Endothelial cell of hepatic sinusoid (primary cell): ENCODE measurements around the gene PRM1.

Experiments used
- in situ Hi-C: cut with HindIII; loops from 2 replicates; pipeline ENCODE4 v1.10.0; 2017; ENCODE audit warnings: low sequenced_read_pairs

The PRM1 gene

GRCh38 chr16:11315510-11315909 is 34.4 kb upstream of the PRM1 start:
- in situ Hi-C loops = no loop called here

DNA sequence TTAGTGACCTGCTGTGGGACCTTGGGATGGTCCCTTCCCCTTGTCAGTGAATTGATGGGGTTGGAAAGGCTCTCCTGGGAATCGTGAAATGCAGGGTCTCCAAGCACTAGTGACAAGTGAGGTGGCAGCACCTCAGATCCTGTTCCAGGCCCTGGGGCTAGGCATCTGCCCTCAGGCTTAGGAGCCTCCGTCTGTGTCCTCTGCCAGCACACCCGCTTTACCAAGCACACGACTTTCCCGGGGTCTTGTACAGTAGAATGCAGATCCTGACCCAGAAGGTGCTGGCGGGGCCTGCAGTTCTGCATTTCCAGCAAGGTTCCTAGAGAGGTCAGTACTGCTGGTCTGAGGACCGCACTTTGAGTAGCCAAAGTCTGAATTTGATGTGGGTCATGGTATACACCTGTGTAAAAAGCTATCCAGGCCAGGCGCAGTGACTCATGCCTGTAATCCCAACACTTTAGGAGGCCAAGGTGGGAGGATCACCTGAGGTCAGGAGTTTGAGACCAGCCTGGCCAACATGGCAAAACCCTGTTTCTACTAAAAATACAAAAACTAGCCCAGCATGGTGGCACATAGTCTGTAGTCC is 33.3 kb upstream of the PRM1 start:
- in situ Hi-C loops = loop anchor here (5.0 kb wide), 2 partner anchors 38 to 107 kb away; no protein-coding TSS in a partner anchor

DNA sequence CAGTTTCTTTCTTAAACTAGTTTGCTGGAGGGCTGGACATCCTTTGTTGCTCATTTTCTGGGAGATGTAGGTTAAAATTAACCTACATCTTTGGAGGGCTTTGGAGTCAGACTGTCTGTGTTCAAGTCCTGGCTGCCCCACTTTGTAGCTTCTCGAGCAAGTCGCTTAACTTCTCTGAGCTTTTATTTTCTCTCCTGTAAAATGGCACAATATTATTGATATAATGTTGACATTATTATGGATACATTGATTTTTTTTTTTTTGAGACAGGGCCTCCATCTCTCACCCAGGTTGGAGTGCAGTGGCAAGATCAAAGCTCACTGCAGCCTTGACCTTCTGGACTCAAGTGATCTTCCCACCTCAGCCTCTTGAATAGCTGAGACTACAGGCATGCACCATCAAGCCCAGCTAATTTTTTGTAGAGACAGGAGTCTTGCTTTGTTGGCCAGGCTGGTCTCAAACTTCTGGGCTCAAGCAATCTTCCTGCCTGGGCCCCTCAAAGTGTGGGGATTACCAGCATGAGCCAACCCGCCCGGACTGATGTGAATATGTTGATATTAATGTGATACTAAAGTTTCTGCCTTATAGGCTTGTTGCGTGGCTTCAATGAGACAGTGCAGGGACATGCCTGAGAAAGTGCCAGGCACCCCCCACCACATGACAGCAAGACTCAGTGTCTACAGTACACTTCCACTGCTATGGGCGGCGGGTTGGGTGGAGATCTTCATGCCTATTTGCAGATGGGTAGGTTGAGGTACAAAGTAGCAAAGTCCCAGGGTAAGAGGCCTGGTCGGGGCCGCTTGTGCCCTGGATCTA is 32.6 kb upstream of the PRM1 start:
- in situ Hi-C loops = loop anchor here (5.0 kb wide), 2 partner anchors 39 to 106 kb away; no protein-coding TSS in a partner anchor

DNA sequence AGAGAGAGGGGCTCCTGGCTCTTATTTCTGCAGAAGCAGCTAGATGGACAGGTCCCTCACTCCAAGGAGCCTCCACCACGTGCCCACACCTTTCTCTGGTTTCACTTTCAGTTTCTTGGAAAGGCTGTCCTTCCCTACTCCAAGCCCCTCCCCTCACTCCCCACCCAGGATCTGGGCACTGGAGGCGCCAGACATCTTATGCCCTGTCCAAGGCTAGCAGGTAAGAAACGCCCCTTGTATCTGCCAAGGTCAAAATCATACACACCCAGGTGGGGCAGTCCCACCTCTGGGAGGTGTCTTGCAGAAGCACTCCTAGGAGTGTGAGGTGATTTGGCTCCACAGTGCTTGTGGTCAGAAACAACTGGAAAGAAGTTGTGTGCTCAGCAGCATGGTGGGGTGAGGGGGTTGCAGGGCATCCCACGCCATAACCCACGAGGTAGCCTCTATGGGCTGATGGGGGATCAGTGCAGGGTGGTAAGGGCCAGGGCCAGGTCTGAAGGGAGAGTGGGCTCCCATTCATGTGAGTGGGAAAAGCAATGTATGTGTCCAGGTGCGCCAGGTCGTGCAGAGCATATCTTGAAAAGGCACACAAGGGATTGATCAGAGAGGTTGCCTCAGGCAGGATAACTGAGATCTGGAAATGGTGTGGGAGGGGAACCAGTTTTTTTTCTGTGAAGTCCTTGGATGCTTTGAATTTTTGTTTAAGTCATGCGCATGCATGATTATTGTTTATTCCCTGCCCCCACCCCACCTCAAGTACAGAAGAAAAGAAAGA is 31.8 kb upstream of the PRM1 start:
- in situ Hi-C loops = loop anchor here (5.0 kb wide), 2 partner anchors 39 to 106 kb away; no protein-coding TSS in a partner anchor

DNA sequence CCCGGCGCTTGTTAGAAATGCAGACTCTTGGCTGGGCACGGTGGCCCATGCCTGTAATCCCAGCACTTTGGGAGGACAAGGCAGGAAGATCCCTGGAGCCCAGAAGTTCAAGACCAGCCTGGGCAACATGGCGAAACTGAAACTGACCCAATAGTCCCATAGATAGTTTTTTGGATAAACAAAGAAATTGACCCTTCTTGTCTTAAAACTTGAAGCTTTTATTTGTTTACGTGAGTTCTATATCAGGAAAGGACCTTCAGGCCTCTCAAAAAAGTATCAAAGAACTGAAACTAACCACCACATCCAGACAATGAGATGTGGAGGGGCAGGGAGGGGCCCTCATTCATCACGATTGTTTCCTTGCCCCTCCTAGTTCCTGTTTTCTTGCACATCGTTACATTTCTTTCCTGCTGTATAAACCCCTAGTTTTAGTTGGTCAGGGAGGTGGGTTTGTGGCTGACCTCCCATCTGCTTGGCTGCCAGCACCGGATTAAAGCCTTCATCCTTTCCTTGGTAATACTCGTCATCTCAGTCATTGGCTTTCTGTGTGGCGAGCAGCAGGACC is 29.9 kb upstream of the PRM1 start:
- in situ Hi-C loops = loop anchor here (5.0 kb wide), 2 partner anchors 41 to 104 kb away; no protein-coding TSS in a partner anchor

GRCh38 chr16:11310634-11310977 is 29.5 kb upstream of the PRM1 start:
- in situ Hi-C loops = loop anchor here (5.0 kb wide), 2 partner anchors 42 to 103 kb away; no protein-coding TSS in a partner anchor

GRCh38 chr16:11309895-11310633 is 28.9 kb upstream of the PRM1 start:
- in situ Hi-C loops = loop anchor here (5.0 kb wide), 2 partner anchors 42 to 103 kb away; no protein-coding TSS in a partner anchor

DNA sequence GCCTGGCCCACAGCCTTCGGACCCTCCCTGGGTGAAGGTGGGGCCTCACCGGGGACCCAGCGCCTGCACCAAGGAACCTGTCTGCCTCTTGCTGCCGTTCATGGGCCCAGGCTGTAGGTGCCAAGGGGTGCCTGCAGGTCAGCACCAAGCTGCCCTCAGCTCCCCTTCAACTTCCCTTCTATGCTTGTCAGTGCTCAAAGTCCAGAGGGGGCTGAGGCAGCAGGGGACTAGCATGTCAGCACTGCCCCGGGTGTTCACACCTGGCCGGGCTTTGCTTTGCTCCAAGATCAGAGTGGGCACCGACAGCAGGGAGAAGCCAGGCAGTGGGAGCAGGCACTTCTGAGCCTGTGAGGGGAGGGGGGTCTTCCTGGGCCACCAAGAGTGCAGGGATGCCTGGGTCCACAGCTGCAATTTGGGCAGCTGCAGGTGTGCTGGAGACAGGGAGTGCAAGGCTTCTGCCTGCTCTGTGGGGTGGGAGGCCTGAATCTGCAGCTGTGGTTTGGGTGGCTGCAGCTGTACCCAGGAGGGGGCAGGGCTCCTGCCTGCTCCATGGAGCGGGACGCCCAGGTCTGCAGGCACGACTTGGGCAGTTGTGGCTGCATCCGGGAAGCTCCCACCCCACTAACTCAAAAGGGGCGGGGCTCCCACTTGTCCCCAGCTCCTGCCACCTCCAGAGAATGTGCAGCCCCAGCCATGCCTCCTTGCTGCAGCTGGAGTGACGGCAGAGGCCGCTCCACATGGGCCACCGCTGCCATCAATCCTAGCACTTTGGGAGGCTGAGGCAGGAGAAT is 27.6 kb upstream of the PRM1 start:
- in situ Hi-C loops = no loop called here

- in situ Hi-C loops = no loop called here
Measured at GRCh38 chr16:11307639-11308492, 26.7 kb upstream of the PRM1 start.

- in situ Hi-C loops = no loop called here
Measured at GRCh38 chr16:11306997-11307638, 26.0 kb upstream of the PRM1 start.

- in situ Hi-C loops = no loop called here
Measured at GRCh38 chr16:11306381-11306780, 25.3 kb upstream of the PRM1 start.

DNA sequence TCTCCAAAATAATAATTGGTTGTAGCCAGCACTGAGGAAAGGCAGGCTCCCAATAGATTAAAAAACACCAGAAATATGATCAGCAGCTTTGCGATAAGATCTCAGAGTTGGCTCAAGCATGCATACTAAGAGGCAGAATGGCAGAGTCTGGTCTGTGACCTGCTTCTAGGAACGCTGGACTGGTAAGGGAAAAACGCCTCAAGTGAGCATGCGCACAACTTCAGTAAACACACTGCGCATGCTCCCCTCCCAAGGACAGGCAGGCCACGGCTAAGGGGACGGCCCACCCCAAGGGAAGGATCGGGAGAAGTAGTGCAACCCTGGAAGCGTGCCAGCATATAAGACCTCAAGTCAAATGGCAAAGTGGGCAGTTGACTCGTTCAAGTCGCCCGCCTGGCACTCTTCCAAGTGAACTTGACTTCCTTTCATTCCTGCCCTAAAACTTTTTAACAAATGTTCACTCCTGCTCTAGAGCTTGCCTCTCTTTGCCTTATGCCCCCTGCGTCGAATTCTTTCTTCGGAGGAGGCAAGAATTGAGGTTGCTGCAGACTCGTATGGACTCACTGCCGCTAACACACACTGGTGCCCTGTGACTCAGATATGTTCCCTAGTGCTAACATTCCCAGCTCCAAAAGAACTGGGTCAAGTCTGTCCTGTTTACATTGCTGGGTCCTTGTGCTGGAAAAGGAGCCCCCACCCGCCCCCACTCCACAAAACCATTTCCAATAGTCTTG is 22.4 kb upstream of the PRM1 start:
- in situ Hi-C loops = no loop called here

DNA sequence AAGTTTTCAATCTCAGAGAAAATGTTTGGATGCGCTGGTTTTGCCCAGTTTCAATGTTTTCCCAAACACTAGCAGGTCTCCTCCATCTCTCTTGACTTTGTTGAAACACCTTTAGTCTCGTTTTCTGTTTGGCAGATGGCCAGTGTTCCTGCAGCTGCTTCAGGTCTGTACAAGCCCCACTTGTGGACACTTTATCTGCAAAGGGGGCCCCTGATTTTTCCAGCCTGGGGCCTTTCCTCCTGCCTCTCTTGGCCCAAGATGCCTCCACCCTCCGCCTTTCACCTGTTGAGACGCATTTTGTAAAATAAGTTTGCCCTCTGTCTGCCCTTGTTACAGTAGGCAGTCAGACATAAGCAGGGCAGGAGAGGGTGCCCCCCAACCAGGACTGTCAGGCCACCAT is 21.8 kb upstream of the PRM1 start:
- in situ Hi-C loops = no loop called here

- in situ Hi-C loops = no loop called here
Measured at GRCh38 chr16:11301645-11302501, 20.7 kb upstream of the PRM1 start.

- in situ Hi-C loops = no loop called here
Measured at GRCh38 chr16:11300560-11300892, 19.4 kb upstream of the PRM1 start.

DNA sequence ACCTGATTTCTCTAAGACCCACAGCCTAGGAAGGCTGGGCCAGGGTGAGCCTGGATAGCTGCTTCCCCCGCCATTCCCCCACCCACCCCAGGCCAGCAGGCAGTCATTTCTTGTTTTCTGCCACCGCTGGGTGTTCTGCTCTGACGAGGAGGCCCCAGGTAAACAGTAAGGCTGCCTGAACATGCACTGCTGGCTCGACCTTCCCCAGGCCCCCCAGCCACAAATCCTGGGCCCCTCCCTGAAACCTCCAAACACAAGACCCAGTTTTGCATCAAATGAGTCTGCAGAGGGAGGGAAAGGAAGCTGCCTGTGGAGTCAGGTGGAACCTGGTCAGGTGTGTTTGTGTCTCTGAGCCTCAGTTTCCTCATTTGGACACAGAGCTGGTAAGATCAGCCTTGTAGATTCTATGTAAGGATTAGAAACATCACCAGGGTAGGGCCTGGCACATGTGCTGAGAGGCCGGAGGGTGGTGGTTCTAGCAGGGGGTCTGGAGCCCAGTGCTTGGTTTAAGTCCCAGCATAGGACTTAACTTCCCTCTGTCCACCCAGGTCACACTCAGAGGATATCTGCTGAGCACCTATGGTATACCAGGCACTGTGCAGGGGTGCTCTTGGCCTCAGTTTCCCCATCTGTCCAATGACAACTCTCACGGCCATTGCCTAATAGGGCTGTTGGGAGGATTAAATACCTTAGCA is 18.9 kb upstream of the PRM1 start:
- in situ Hi-C loops = no loop called here
